HG02763 (cell line): Measurements from ENCODE around the gene LMOD3.

ENCODE experiments used
- ATAC-seq: cut with Tn5 transposase; IDR thresholded peaks from one replicate; pipeline ENCODE4 v1.9.1; 2021; ENCODE audit warnings: mild to moderate bottlenecking, moderate library complexity; ENCODE audit not compliant: unreplicated experiment

Gene LMOD3

DNA sequence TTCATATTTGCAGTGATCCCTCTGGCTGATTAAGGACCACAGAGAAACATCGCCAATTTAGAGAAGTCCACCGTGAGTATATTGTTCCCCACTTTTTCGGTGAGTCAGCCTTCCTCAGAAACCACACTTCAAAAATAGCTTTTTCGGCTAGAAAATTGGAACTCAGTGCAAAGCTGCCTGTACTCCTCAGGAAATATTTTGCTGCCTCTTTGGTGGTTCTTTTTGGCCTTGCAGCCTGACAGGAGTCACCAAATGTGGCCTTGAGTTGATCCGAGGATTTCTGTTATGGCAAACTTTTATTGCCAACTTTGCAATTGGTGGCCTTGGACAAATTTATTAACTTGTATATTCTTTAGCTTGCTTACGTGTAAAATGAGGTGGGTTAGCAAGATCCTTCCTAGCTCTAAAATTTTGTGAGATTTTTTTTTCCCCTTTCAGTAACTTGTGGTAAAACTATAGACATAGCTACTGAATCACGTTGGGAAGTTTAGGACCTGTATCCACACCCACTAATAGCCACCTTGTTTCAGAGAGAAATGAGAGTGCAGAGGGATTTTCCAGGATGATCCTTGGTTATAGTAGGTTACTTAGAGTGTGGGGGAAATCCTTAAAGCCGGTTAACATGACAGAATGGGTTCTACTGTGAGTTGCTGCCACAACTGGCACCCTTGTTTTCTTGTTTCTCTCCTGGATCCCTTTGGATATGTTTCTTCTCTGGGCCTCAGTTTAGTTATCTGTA, 27.8 kb downstream of the LMOD3 start:
- ATAC-seq = no peak

DNA sequence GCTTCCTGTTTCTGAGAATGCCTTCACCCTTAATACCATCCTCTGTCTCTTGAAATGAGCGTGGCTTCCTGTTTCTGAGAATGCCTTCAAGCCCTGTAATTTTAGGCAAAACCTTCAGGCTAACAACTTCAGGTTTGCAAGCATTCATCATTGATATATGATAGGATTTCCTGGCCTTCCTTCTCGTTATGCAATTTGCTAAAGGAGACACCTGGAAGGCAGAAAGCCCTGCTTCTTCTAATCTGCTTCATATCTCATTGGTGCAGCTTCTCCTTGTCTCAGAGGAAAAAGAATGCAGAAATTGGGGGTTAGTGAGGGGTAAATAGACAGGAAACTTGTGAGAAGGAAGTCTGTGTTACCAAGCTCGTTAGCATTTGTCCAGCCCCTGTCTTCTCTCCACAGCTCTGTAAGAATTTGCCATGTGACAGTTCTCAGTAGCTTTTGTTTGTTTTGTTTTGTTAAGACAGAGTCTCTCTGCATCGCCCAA, 30.3 kb downstream of the LMOD3 start:
- ATAC-seq = peak; percentile 55

DNA sequence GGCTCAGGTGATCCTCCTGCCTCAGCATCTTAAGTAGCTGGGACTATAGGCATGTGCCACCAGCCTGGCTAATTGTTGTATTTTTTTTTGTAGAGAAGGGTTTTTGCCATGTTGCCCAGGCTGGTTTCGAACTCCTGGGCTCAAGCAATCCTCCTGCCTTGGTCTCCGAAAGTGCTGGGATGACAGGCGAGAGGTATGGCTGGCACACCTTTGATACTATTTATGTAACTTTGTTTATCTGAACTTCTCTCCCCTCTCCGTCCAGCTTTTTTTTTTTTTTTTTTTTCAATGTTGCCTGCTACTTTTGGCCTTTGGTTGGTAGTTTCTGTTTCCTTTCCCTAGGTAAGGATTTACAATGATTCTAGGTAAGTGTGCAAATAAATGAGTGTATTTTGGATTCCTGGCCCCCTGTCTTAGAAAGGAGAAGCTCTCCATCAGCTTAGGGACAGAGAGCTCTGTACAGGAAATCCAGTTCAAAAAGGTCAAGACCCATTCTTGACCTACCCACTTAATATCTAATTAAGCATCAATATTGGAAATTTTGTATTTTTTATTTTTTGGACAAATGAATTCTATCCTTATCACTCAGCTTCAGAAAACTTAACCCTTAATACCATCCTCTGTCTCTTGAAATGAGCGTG, 30.9 kb downstream of the LMOD3 start:
- ATAC-seq = peak; percentile 1

DNA sequence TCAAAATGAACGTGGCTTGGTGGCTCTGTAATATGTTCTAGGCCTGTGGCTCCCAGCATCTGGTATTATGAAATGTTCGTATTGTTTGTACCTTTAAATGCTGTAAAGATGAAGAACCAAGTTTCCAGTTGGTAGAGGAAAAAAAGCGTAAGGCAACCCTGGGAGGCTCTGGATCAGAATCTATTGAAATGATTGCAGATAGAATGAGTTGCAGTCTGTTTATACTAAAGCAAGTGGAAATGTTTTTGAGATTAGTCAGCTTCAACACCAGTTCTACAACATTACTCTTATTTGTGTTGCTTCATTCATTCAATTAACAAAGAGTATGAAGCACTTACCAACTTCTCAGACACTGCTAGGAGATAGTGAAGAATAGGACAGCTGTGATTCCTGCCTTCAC, 32.4 kb downstream of the LMOD3 start:
- ATAC-seq = no peak

DNA sequence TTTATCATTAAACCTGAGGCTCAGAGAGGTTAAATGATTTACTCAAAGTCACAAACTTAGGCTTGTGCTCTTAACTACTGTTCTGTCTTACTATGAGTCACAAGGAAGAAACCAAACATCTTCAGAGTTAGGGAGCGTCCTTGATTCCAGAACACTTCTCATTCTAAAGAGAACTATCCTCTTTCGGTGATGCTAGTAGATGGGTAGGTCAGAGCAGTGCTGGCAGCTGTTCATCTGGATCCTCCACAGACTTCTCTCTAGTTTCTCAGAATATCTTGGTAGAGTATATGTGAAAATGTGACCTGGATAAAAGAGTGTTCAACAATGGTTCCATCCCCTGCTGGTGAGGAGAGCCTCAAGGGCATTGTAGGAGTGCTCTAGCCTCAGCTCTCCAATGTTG, 34.3 kb downstream of the LMOD3 start:
- ATAC-seq = no peak

DNA sequence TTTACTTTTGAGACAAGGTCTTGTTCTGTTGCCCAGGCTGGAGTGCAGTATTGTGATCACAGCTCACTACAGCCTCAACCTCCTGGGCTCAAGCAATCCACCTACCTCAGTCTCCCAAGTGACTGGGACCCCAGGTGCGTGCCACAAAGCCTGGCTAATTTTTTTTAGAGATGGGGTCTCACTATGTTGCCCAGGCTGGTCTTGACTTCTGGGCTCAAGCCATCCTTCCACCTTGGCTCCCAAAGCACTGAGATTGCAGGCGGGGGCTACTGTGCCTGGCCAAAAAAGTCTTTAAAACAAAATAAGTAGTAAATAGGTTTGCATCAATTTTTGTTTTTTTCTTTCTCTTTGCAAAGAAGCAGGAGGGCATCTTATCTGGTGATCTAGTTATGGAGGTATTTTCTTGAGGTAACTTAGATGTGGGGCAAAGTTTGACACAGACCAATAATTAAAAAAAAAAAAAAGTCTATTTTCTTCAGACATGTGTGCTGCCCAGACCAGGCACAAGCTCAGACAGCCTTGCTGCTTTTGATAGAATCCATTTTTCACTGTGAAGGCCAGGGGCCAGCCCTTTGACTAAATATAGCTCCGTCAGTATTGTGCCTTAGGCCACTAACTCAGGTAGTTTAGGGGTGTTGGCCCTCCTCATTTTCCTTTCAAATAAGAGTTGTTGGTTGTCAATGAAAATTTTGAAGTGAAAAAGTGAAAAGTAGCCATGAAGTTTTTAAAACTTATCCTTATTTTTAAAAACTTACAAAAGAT, 35.2 kb downstream of the LMOD3 start:
- no peak for ATAC-seq

DNA sequence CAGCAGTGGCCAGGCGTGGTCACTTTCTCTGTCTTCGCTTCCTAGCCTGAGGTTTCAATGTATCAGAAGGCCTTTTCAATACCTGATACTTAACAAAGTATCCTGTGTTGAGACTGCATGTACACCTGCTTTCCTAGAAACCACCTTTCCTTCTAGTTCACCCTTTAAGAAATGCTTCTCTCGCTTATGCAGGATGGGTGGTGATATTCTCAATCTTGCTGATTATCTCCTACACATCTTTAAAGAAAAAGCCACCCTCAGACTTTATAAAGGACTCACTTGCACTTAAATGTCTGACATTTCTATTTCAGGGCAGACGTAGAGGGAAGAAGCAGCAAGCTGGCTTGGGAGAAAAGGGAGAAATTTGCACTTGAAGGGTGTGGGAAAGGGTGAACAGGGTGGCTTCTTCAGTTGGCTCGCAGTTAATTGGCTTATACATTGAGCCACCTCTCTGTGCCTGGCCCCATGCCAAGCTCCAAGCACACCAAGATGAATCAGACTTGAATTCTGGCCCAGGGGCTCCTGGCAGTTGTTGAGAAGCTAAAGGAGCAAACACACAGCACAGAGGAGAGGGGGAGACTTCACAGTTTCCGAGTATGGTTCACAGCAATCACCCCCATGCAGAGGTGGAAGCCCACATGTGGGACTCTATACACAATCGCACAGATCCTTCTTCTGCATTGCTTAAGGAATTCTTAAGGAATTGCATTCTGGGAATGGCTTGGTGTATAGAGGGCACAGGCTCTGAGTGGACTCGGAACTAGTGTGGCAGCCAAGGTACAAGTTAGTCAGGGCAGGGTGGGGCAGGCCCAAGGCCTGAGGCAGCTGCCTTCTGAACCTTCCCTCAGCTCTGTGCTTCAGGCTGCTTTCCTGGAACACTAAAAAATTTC, 36.3 kb downstream of the LMOD3 start:
- ATAC-seq = no peak

DNA sequence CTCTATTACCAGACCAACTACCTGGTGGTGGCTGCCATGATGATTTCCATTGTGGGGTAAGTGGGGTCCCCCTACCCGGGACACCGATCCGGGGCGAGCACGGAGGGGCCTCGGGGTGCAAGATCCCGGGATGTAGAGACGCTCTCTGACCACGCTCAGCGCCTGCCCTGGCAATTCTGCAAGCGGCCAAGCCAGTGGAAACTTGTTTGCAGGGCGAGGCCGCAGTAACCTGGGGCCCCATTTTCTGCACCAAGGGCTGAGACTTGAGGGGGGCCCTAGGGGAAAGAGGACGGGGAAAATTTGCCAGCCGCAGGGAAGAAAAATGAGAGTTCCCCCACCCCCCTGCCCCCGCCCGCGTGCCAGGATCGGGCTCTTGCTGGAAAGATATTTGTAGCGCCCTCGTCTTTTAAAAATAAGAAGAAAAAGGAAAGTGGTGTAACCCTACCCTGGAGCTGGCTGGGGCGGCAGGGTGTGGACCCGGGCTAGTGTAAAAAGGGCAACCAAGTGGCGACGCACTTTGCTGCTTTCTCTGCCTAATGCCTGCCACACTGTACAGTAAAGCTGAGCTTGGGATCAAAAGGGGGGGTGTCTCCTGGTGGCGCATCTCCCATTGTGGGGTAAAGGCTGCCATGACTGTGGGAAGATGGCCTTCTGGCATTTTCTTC, 37.1 kb downstream of the LMOD3 start:
- no peak for ATAC-seq

DNA sequence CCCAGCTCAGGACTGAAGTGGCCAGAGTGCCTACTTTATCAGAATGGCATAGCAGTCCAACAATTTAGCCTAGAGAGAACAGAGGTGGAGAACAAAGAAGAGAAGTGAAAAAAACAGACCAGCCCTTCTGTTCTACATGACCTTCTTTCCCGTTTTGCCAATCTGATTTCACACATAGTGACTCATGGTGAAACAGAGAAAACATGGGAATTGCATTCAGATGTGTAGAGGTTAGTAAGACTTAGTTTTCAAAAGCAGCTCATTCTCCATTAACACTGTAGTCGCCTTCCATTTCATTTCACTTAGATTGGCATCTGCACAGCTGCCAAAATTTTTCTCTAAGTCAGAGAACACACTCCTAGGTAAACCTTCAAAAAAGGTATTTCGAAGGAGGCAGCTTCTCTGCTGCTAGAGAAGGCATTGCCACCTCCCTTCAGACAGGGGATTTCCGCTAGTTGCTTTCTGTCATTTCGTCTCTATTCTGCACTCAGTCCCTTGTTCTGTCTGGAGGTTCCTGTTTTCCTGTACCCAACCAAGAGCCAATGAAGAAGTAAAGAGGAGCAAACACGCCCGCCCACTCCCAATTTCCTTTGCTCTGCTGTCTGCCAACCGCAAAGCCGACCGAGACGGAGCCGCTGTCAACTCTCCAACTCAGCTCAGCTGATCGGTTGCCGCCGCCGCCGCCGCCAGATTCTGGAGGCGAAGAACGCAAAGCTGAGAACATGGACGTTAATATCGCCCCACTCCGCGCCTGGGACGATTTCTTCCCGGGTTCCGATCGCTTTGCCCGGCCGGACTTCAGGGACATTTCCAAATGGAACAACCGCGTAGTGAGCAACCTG, 37.8 kb downstream of the LMOD3 start, which contains the start of gene ARL6IP5:
Gene ARL6IP5 (plus strand): TSS at position 612 of the 842 bp plus-strand sequence. CDS start 111 bp downstream, at position 723.
- peak; percentile 50 for ATAC-seq

DNA sequence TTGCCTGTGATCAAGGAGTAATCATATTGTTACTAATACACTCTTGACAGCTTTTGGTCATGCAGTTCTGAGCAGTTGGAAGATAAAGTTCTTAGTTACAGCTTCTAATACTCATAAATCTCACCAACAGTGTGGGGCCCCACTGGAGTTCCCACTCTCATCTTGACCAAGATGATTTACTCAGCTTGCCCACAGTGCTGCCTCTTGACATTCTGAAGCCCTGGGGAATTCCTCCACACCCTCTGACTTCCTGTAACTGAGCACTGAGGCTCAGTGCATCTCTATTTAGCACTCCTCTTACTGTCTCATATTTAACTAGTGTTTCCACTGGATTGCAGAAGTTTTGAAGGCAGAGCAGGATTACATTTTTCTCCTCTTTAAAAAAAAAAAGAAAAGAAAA, 39.6 kb downstream of the LMOD3 start:
- ATAC-seq = peak; percentile 50

DNA sequence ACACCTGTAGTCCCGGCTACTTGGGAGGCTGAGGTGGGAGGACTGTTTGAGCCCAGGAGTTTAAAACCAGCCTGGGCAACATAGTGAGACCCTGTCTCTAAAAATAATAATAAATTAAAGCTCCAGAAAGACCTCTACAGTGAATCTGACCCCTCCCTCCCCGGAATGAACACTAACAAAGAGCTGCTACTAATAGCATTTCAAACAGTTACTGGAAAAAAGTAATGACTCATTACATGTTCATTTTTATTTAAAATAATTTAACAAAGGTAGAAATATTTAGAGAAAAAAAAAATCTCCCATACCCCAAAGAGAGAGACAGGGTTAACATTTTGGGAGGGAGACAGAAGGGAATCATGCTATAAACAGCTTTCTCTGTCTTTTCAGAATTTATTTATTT, 40.0 kb downstream of the LMOD3 start:
- ATAC-seq = no peak

DNA sequence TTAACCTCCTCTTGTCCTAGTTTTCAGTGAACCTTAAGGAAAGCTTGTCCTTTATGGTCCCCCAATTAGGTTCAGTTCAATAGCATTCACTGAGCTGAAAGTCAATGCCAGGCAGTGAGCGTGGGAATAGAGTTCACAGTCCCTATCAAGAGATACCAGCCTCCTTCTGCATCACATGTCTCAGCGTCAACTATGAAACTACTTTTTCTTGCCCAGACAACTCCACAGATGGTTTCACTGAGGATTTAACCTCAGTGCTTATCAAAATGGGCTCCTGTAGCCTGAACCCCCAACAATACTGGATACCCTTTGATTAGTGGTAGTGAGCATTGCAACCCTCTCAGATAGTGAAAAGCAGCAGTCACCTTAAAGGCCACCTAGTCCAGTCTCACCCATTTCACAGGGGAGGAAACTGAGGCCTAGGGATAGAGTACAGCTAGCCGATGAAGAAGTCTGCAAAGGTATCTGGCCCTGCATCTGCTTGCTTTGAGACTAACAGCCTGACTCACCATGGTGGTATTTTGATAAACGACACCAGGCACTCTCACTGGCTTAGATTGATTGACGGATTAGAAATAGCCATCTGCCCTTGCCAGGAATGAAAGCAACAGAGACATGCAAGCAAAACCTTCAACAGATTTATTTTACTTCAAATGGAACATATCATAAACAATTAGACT, 40.7 kb downstream of the LMOD3 start:
- ATAC-seq = no peak

DNA sequence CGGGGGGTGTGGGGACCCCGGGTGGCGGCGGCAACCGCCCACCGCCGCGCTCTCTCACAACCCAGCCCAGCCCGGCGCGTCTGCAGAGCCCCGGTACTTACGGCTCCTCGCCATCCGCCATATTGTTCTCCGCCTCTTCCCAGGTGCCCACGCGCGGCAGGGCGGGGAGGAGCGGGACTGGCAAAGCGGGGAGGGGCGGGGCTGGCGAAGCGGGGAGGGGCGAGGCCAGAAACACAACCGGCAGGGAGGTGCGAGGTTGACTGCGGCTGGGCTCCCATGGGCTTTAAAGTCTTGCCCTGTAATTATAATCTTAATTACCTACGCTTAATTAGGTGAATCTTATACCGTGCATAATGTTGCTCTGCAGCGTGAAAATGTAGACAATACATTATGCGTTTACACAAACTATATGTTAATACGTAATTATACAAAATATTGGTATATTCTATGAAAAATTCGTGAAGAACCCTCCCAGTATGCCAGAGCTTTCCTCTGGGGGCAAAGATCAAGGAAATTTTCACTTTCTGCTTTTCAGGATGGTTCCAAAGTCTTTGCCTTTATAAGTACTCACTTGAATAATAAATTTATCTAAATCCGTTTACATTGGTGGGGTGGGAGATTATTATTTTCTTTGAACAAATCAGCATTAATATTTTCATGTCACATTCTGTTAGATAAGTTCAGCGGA, 42.0 kb downstream of the LMOD3 start, which contains the start of gene UBA3:
Gene UBA3 (minus strand): TSS at position 133 of the 688 bp plus-strand sequence. CDS start 12 bp downstream, at position 121.
- peak; percentile 42 for ATAC-seq

DNA sequence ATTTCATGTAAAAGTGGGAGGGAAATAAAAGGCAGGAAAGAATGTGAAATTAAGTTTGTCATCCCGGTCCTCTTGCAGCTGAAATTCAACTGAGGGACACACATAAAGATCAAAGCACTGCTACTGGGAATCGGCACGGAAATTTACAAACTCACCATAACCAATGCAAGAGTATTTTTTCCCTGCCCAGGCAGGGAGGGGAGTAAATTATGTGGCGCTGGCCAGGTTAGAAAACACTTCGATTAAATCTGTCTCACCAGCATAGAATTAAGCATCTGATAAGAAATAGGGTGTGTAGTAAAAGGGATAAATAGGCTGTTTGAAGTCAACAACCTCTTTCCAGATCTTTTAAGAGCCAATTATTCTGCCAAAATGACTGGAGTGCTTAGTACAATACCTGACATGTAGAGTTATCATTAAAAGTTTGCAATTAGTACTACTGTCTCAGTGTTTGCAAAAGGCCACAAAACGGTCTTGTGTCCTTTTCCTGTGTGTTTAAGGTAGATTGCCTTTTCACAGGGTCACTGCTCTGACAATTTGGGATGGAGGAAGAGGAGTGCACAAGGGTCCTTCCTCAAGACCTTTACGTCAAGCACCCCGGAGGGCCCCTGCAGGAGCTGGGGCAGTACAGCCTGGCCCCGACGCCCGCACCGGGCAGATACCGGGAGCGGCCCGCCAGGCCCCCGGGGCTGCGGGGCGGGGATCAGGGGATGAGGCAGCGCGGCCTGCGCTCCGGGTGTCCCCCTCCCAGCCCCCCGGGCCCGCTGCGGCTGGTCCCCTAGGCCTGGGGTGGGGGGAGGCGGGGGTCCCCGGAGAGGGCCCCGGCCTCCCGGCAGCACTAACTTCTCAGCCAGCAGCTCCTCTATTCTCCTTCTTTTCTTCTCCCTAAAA, 42.9 kb downstream of the LMOD3 start:
- no peak for ATAC-seq

DNA sequence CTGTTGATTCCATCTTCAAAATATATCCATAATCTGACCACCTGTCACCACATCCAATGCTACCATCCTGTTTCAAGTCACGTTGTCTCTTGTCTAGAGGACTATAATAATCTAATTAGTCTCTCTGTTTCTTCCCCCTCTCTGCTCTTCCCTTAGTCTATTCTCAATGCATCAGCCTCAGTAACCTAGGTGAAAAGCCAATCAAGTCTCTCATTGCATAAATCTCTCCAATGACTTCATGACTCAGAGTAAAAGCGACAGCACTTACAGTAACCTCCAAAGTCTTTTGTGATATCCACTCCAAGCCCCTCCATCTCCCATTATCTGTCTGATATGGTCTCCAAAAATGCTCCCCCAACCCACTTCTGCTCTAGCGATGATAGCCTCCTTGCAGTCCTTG, 49.5 kb downstream of the LMOD3 start:
- ATAC-seq = no peak

DNA sequence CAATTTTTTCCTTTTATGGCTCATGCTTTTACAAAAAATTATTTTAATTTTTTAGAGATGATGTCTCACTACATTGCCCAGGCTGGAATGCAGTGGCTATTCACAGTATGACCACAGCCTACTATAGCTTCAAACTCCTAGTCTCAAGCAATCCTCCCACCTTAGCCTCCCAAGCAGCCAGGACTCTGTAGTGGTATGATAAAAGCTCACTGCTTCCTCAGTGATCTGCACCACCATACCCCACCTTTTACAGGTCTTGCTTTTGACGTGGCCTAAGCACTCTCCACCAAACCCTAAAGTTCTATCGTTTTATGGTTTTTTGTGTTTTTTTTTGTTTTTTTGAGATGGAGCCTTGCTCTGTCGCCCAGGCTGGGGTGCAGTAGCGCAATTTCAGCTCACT, 56.3 kb downstream of the LMOD3 start:
- no peak for ATAC-seq
